ENCODE data around the gene DOCK2.

DNA sequence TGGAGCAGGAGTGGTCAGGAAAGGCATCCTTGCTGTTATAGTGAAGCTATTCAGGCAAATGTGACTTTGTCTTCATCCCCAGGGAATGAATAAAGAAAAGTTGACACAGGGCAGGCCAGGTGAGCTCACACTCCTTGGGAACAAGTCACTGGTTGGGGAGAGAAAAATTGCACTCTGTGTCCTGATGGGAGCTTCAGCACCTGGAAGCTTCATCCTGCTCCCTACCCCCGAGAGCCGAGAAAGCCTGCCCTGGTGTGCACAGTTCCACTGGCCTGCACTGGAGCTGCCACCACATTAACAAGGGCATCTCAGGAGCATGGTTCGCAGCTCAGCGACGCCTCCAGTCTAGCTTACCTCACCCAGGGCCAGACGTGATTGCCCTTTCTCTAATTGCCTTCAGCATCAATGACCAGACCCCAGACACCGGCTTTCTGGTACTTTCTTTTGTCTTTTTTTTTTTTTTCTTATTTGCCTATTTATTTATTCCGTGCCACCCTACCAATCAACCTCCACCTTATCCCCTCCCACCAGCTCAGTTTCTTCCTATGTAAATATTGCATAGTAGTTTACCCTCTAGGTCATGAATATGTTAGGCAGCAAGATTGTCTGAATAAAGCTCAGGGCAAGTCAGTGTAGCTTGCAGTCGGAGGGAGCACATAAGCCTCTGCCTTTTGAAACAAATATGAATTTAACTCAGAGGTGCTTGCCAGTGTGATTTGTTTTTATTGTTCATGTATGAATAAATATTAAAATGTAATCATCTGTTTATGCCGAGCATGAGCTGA lies 87.4 kb downstream of the DOCK2 start:
- TF ChIP-seq, protein P1, sequence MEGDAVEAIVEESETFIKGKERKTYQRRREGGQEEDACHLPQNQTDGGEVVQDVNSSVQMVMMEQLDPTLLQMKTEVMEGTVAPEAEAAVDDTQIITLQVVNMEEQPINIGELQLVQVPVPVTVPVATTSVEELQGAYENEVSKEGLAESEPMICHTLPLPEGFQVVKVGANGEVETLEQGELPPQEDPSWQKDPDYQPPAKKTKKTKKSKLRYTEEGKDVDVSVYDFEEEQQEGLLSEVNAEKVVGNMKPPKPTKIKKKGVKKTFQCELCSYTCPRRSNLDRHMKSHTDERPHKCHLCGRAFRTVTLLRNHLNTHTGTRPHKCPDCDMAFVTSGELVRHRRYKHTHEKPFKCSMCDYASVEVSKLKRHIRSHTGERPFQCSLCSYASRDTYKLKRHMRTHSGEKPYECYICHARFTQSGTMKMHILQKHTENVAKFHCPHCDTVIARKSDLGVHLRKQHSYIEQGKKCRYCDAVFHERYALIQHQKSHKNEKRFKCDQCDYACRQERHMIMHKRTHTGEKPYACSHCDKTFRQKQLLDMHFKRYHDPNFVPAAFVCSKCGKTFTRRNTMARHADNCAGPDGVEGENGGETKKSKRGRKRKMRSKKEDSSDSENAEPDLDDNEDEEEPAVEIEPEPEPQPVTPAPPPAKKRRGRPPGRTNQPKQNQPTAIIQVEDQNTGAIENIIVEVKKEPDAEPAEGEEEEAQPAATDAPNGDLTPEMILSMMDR (IDR thresholded peaks at IDR 0.05 in 4 of 5, conservative IDR thresholded peaks at IDR 0.05 in 1 of 5), result no peak
- TF ChIP-seq POLR2A (IDR thresholded peaks at IDR 0.05), result no peak
